GM23338 (cell line): Measurements from ENCODE around the gene HOXB6. TPM values are rescaled to one million over a fixed set of nuclear protein-coding genes. Genes with fewer than 3 reads are reported as not detected.

Source experiments
- ATAC-seq: fragments of 200-7000 bp; cut with Tn5 transposase; 3 replicates; pipeline ENCODE4 v1.9.1; 2020
- DNase-seq: peaks from one replicate; pipeline ENCODE4 v3.0.0-alpha.2; 2015; ENCODE audit warnings: low spot score
- H2AFZ ChIP-seq: fragments of 200-600 bp; sonication (generic); 2 replicates; pipeline ENCODE4 v1.8.0; 2016; ENCODE audit warnings: antibody characterized with exemption, mild to moderate bottlenecking, moderate library complexity
- H3F3A ChIP-seq: fragments of 200-600 bp; sonication (generic); replicated peaks from 2 replicates; pipeline ENCODE4 v1.8.0; 2017; ENCODE audit warnings: antibody characterized with exemption, mixed run types, low read depth
- H3K27ac ChIP-seq: fragments of 200-600 bp; sonication (generic); 2 replicates; pipeline ENCODE4 v1.6.1; 2016; ENCODE audit warnings: low read depth
- H3K27me3 ChIP-seq: fragments of 200-600 bp; sonication (generic); 2 replicates; pipeline ENCODE4 v1.8.0; 2016; ENCODE audit warnings: mild to moderate bottlenecking, mixed run types, moderate library complexity; ENCODE audit not compliant: insufficient read depth
- H3K36me3 ChIP-seq: fragments of 200-600 bp; sonication (generic); 2 replicates; pipeline ENCODE4 v1.8.0; 2016; ENCODE audit warnings: mild to moderate bottlenecking; ENCODE audit not compliant: insufficient read depth
- H3K4me1 ChIP-seq: fragments of 200-600 bp; sonication (generic); 2 replicates; pipeline ENCODE4 v1.8.0; 2016; ENCODE audit warnings: mild to moderate bottlenecking, moderate library complexity; ENCODE audit not compliant: insufficient read depth
- H3K4me2 ChIP-seq: fragments of 200-600 bp; sonication (generic); 2 replicates; pipeline ENCODE4 v1.7.1; 2017; ENCODE audit warnings: mixed run types
- H3K4me3 ChIP-seq: fragments of 200-600 bp; sonication (generic); 2 replicates; pipeline ENCODE4 v1.6.1; 2016; ENCODE audit warnings: mixed run types
- H3K79me2 ChIP-seq: fragments of 200-600 bp; sonication (generic); replicated peaks from 2 replicates; pipeline ENCODE4 v1.8.0; 2017; ENCODE audit warnings: mild to moderate bottlenecking; ENCODE audit not compliant: insufficient read depth
- H3K9me2 ChIP-seq: fragments of 200-600 bp; sonication (generic); 2 replicates; pipeline ENCODE4 v1.8.0; 2017; ENCODE audit not compliant: insufficient read depth
- H4K20me1 ChIP-seq: fragments of 200-600 bp; sonication (generic); replicated peaks from 2 replicates; pipeline ENCODE4 v1.8.0; 2017; ENCODE audit warnings: mild to moderate bottlenecking; ENCODE audit not compliant: insufficient read depth
- H3K27ac Mint-ChIP-seq: 2 replicates; pipeline ENCODE4 v1.8.0; 2020; ENCODE audit warnings: inconsistent platforms, mild to moderate bottlenecking, moderate library complexity, mixed read lengths
- H3K27me3 Mint-ChIP-seq: 3 replicates; pipeline ENCODE4 v1.8.0; 2022; ENCODE audit warnings: low read depth, mild to moderate bottlenecking, moderate library complexity, mixed read lengths, inconsistent platforms; ENCODE audit not compliant: insufficient read depth, poor library complexity
- H3K36me3 Mint-ChIP-seq: 3 replicates; pipeline ENCODE4 v1.8.0; 2021; ENCODE audit warnings: low read depth, mild to moderate bottlenecking, inconsistent platforms, moderate library complexity, mixed read lengths
- H3K4me1 Mint-ChIP-seq: 3 replicates; pipeline ENCODE4 v1.8.0; 2020; ENCODE audit warnings: mild to moderate bottlenecking, inconsistent platforms, mixed read lengths
- H3K4me3 Mint-ChIP-seq: 3 replicates; pipeline ENCODE4 v1.8.0; 2021; ENCODE audit warnings: moderate library complexity, mild to moderate bottlenecking, inconsistent platforms, mixed read lengths
- H3K9me3 Mint-ChIP-seq: 3 replicates; pipeline ENCODE4 v1.8.0; 2020; ENCODE audit warnings: moderate library complexity, mild to moderate bottlenecking, inconsistent platforms, mixed read lengths
- EZH2 ChIP-seq: fragments of 200-600 bp; sonication (generic); IDR thresholded peaks from one replicate; pipeline ENCODE4 v1.8.0; 2017; ENCODE audit warnings: antibody characterized with exemption, mild to moderate bottlenecking, low read depth; ENCODE audit not compliant: unreplicated experiment
- POLR2AphosphoS5 ChIP-seq: IDR thresholded peaks from 2 replicates; pipeline ENCODE4 v1.6.1; 2016; ENCODE audit warnings: antibody characterized with exemption, low read depth
- ZNF114 ChIP-seq: fragments of 250-450 bp; sonication (Bioruptor Pico); IDR thresholded peaks from 2 replicates; pipeline ENCODE4 v1.5.0; 2020; ENCODE audit warnings: mild to moderate bottlenecking, moderate library complexity
- ZNF462 ChIP-seq: fragments of 250-450 bp; sonication (Bioruptor Pico); IDR thresholded peaks from 2 replicates; pipeline ENCODE4 v1.5.0; 2020; ENCODE audit warnings: mild to moderate bottlenecking, moderate library complexity
- polyA plus RNA-seq: library from polyadenylated mRNA; unstranded; fragments of >200 nt; fragmentation: Nextera tagmentation; extraction: Ambion mirVana; gene quantifications from 2 replicates; pipeline ENCODE4 v1.2.1, GENCODE V29; 2016
- total RNA-seq: library from RNA; depleted of rRNA; stranded (reverse); fragments of >200 nt; shearing (Covaris generic); gene quantifications from 2 replicates; pipeline ENCODE4 v1.2.3, GENCODE V29; 2014
- TF ChIP-seq, protein P1 (sequence below): IDR thresholded peaks from one replicate; pipeline ENCODE4 v1.6.1; 2018; ENCODE audit warnings: antibody characterized with exemption; ENCODE audit not compliant: unreplicated experiment

HOXB6 gene
- total and polyA plus RNA-seq, 2 experiments from 2014 or later = not detected

- Mint-ChIP-seq H3K27me3 (peaks cover 97% of the 10 kb centered on the region), H3K9me3 (peaks cover 4% of the 10 kb centered on the region; the same call in 2 of the 3 replicates), H3K36me3 (peaks cover 3% of the 10 kb centered on the region; the same call in 2 of the 3 replicates), H3K27ac (no peak overlapping the region), H3K4me1 (peaks cover 15% of the 10 kb centered on the region), H3K4me3 (no peak overlapping the region; the same call in 2 of the 3 replicates)
- DNase-seq (no peak), ATAC-seq (no peak)
- peak; percentile 91 for TF ChIP-seq EZH2
- no peak for TF ChIP-seq POLR2AphosphoS5
- no peak for TF ChIP-seq ZNF462 (CRISPR knock-in tag)
- TF ChIP-seq, protein P1, sequence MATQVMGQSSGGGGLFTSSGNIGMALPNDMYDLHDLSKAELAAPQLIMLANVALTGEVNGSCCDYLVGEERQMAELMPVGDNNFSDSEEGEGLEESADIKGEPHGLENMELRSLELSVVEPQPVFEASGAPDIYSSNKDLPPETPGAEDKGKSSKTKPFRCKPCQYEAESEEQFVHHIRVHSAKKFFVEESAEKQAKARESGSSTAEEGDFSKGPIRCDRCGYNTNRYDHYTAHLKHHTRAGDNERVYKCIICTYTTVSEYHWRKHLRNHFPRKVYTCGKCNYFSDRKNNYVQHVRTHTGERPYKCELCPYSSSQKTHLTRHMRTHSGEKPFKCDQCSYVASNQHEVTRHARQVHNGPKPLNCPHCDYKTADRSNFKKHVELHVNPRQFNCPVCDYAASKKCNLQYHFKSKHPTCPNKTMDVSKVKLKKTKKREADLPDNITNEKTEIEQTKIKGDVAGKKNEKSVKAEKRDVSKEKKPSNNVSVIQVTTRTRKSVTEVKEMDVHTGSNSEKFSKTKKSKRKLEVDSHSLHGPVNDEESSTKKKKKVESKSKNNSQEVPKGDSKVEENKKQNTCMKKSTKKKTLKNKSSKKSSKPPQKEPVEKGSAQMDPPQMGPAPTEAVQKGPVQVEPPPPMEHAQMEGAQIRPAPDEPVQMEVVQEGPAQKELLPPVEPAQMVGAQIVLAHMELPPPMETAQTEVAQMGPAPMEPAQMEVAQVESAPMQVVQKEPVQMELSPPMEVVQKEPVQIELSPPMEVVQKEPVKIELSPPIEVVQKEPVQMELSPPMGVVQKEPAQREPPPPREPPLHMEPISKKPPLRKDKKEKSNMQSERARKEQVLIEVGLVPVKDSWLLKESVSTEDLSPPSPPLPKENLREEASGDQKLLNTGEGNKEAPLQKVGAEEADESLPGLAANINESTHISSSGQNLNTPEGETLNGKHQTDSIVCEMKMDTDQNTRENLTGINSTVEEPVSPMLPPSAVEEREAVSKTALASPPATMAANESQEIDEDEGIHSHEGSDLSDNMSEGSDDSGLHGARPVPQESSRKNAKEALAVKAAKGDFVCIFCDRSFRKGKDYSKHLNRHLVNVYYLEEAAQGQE = no peak
- TF ChIP-seq ZNF114 (CRISPR knock-in tag) = no peak
- peaks cover 100% of the 10 kb centered on the region for H3K27me3 ChIP-seq
- H3K4me1 ChIP-seq = peaks cover 25% of the 10 kb centered on the region
- H4K20me1 ChIP-seq = peaks cover 55% of the 10 kb centered on the region
- no peak overlapping the region for H3K4me3 ChIP-seq
- no peaks in the 10 kb centered on the region for H3K36me3 ChIP-seq
- H3K27ac ChIP-seq = no peak overlapping the region
- peaks cover 51% of the 10 kb centered on the region for H3F3A ChIP-seq
- H3K4me2 ChIP-seq = peak overlapping the region; percentile 80; the same call in 1 of the 2 replicates
- no peaks in the 10 kb centered on the region for H3K9me2 ChIP-seq
- no peaks in the 10 kb centered on the region for H3K79me2 ChIP-seq
- H2AFZ ChIP-seq = no peak overlapping the region
Measured at GRCh38 chr17:48624118-48624517, 19.3 kb upstream of the HOXB6 start.
